ENCODE results near the gene KRTAP4-5. TPM values are rescaled to one million over a fixed set of nuclear protein-coding genes. Genes with fewer than 3 reads are reported as not detected.
"Not testable (repeated sequence)": the region's sequence is repeated elsewhere in the genome, so short reads cannot be mapped to it uniquely, and the experiment has no call there.

Gene KRTAP4-5
- total and polyA plus RNA-seq, 2 donors, result not detected

- WGBS, result 77% methylated on average over 7 of the region's 7 CpGs
These were observed 17.9 kb upstream of the KRTAP4-5 start for GRCh38 chr17:41167561-41167960.

GRCh38 chr17:41163828-41164227 lies 14.2 kb upstream of the KRTAP4-5 start:
- Histone ChIP-seq H3K36me3 (ENCODE audit: insufficient read depth) (no peaks in the 10 kb centered on the region), H3K27ac (ENCODE audit: low read depth) (no peak overlapping the region), H3K4me3 (ENCODE audit: low read depth, low read length) (no peak overlapping the region), H3K4me1 (ENCODE audit: insufficient read depth) (no peaks in the 10 kb centered on the region)
- WGBS, result 62% methylated on average over 7 of the region's 7 CpGs
- DNase-seq (ENCODE audit: extremely low spot score), result no peak

More at GRCh38 chr17:41167561-41167960, 17.9 kb upstream of the KRTAP4-5 start:
- no peak for DNase-seq (ENCODE audit: extremely low spot score)
- Histone ChIP-seq H3K4me3 (ENCODE audit: low read depth, low read length) (no peak overlapping the region), H3K4me1 (ENCODE audit: insufficient read depth) (no peaks in the 10 kb centered on the region), H3K36me3 (ENCODE audit: insufficient read depth) (no peaks in the 10 kb centered on the region), H3K27ac (ENCODE audit: low read depth) (no peak overlapping the region)

GRCh38 chr17:41160648-41161047 lies 11.0 kb upstream of the KRTAP4-5 start, which contains the start of gene KRTAP4-4:
Gene KRTAP4-4 (minus strand): TSS chr17:41160748. CDS start chr17:41160691, 57 bp downstream.
- no peak within 1 kb of the TSS for H3K27ac ChIP-seq (ENCODE audit: low read depth)
- no peak for DNase-seq (ENCODE audit: extremely low spot score)
- H3K36me3 ChIP-seq (ENCODE audit: insufficient read depth), result no peaks in the 10 kb centered on the region
- no peaks in the 10 kb centered on the region for H3K4me1 ChIP-seq (ENCODE audit: insufficient read depth)
- no peak within 1 kb of the TSS for H3K4me3 ChIP-seq (ENCODE audit: low read depth, low read length)
- 88% methylated on average over 1 of the region's 1 CpG for WGBS

GRCh38 chr17:41160190-41160589 lies 10.6 kb upstream of the KRTAP4-5 start:
- DNase-seq (ENCODE audit: extremely low spot score); H3K4me3 ChIP-seq (ENCODE audit: low read depth, low read length); H3K4me1 ChIP-seq (ENCODE audit: insufficient read depth); H3K36me3 ChIP-seq (ENCODE audit: insufficient read depth); H3K27ac ChIP-seq (ENCODE audit: low read depth): not testable (repeated sequence)
- WGBS, result 89% methylated on average over 3 of the region's 3 CpGs

- Histone ChIP-seq H3K27ac (ENCODE audit: low read depth) (no peak overlapping the region), H3K4me1 (ENCODE audit: insufficient read depth) (no peaks in the 10 kb centered on the region), H3K4me3 (ENCODE audit: low read depth, low read length) (no peak overlapping the region), H3K36me3 (ENCODE audit: insufficient read depth) (no peaks in the 10 kb centered on the region)
- no peak for DNase-seq (ENCODE audit: extremely low spot score)
- 3% methylated on average over 2 of the region's 2 CpGs for WGBS
These were observed 4.2 kb upstream of the KRTAP4-5 start for GRCh38 chr17:41153856-41154255.

GRCh38 chr17:41151525-41151924 lies 1.9 kb upstream of the KRTAP4-5 start:
- Histone ChIP-seq H3K4me3 (ENCODE audit: low read depth, low read length) (no peak overlapping the region), H3K4me1 (ENCODE audit: insufficient read depth) (no peaks in the 10 kb centered on the region), H3K36me3 (ENCODE audit: insufficient read depth) (no peaks in the 10 kb centered on the region), H3K27ac (ENCODE audit: low read depth) (no peak overlapping the region)
- DNase-seq (ENCODE audit: extremely low spot score), result no peak
- whole genome bisulfite sequencing, result 80% methylated on average over 2 of the region's 2 CpGs

- H3K36me3 ChIP-seq (ENCODE audit: insufficient read depth), result no peaks in the 10 kb centered on the region
- WGBS, result 79% methylated on average over 4 of the region's 4 CpGs
- no peak overlapping the region for H3K4me3 ChIP-seq (ENCODE audit: low read depth, low read length)
- no peak overlapping the region for H3K27ac ChIP-seq (ENCODE audit: low read depth)
- DNase-seq (ENCODE audit: extremely low spot score), result no peak
- no peaks in the 10 kb centered on the region for H3K4me1 ChIP-seq (ENCODE audit: insufficient read depth)
These were observed 401 bp upstream of the KRTAP4-5 start for GRCh38 chr17:41150026-41150425.

GRCh38 chr17:41148971-41149651 lies 514 bp downstream of the KRTAP4-5 start:
- not testable (repeated sequence) for H3K4me3 ChIP-seq (ENCODE audit: low read depth, low read length)
- 77% methylated on average over 10 of the region's 10 CpGs for WGBS

GRCh38 chr17:41147531-41148204 lies 2.0 kb downstream of the KRTAP4-5 start:
- 85% methylated on average over 2 of the region's 2 CpGs for WGBS
- Histone ChIP-seq H3K36me3 (ENCODE audit: insufficient read depth) (no peaks in the 10 kb centered on the region), H3K4me1 (ENCODE audit: insufficient read depth) (no peaks in the 10 kb centered on the region), H3K27ac (ENCODE audit: low read depth) (no peak overlapping the region), H3K4me3 (ENCODE audit: low read depth, low read length) (no peak overlapping the region)
- no peak for DNase-seq (ENCODE audit: extremely low spot score)

More at GRCh38 chr17:41148971-41149651, 514 bp downstream of the KRTAP4-5 start:
- DNase-seq (ENCODE audit: extremely low spot score); H3K4me1 ChIP-seq (ENCODE audit: insufficient read depth); H3K27ac ChIP-seq (ENCODE audit: low read depth); H3K36me3 ChIP-seq (ENCODE audit: insufficient read depth): not testable (repeated sequence)

GRCh38 chr17:41145261-41145660 lies 4.4 kb downstream of the KRTAP4-5 start:
- Histone ChIP-seq H3K4me1 (ENCODE audit: insufficient read depth) (no peaks in the 10 kb centered on the region), H3K27ac (ENCODE audit: low read depth) (no peak overlapping the region), H3K4me3 (ENCODE audit: low read depth, low read length) (no peak overlapping the region), H3K36me3 (ENCODE audit: insufficient read depth) (no peaks in the 10 kb centered on the region)
- WGBS, result 84% methylated on average over 2 of the region's 2 CpGs
- no peak for DNase-seq (ENCODE audit: extremely low spot score)

GRCh38 chr17:41144846-41145245 lies 4.8 kb downstream of the KRTAP4-5 start:
- Histone ChIP-seq H3K4me1 (ENCODE audit: insufficient read depth) (no peaks in the 10 kb centered on the region), H3K27ac (ENCODE audit: low read depth) (no peak overlapping the region), H3K36me3 (ENCODE audit: insufficient read depth) (no peaks in the 10 kb centered on the region), H3K4me3 (ENCODE audit: low read depth, low read length) (no peak overlapping the region)
- no peak for DNase-seq (ENCODE audit: extremely low spot score)
- WGBS, result 31% methylated on average over 1 of the region's 1 CpG

- H3K36me3 ChIP-seq (ENCODE audit: insufficient read depth), result no peaks in the 10 kb centered on the region
- no peak for DNase-seq (ENCODE audit: extremely low spot score)
- H3K4me1 ChIP-seq (ENCODE audit: insufficient read depth), result no peaks in the 10 kb centered on the region
- H3K4me3 ChIP-seq (ENCODE audit: low read depth, low read length), result no peak overlapping the region
- no peak overlapping the region for H3K27ac ChIP-seq (ENCODE audit: low read depth)
These were observed 8.3 kb downstream of the KRTAP4-5 start for GRCh38 chr17:41141361-41141760.

GRCh38 chr17:41140360-41141131 lies 9.1 kb downstream of the KRTAP4-5 start, which contains the start of gene KRTAP4-6:
Gene KRTAP4-6 (minus strand): TSS chr17:41140544. CDS start chr17:41140487, 57 bp downstream.
- H3K4me3 ChIP-seq (ENCODE audit: low read depth, low read length), result no peak within 1 kb of the TSS
- H3K4me1 ChIP-seq (ENCODE audit: insufficient read depth), result no peaks in the 10 kb centered on the region
- DNase-seq (ENCODE audit: extremely low spot score), result no peak
- H3K27ac ChIP-seq (ENCODE audit: low read depth), result no peak within 1 kb of the TSS
- no peaks in the 10 kb centered on the region for H3K36me3 ChIP-seq (ENCODE audit: insufficient read depth)
- WGBS, result 86% methylated on average over 6 of the region's 6 CpGs

Data from urinary bladder (tissue), 4 donors.